Sigmoid colon (tissue), 4 donors: Measurements from ENCODE around the gene NDOR1.

Experiments
- CTCF ChIP-seq, 4 experiments: fragments of 450-650 bp in 3 of 4; fragments of 200-600 bp in 1 of 4; IDR thresholded peaks; one replicate each; pipeline ENCODE4 v1.5.1; 2016 to 2019; ENCODE audit warnings: antibody characterized with exemption in 4 of 4, mild to moderate bottlenecking in 3 of 4, moderate library complexity in 2 of 4
- POLR2A ChIP-seq, 2 donors: fragments of 450-650 bp; IDR thresholded peaks; one replicate each; pipeline ENCODE4 v1.6.1; 2016; ENCODE audit warnings: antibody characterized with exemption in 2 of 2, mild to moderate bottlenecking in 2 of 2, moderate library complexity in 2 of 2
- POLR2AphosphoS5 ChIP-seq, 4 donors: sonication (generic); formaldehyde crosslinking; IDR thresholded peaks; one replicate each; pipeline ENCODE4 v1.6.1; 2017; ENCODE audit warnings: antibody characterized with exemption in 4 of 4

- TF ChIP-seq CTCF (IDR thresholded peaks at IDR 0.05) (no peak), POLR2A (IDR thresholded peaks at IDR 0.05) (no peak), POLR2AphosphoS5 (IDR thresholded peaks at IDR 0.05) (no peak)
Observed at GRCh38 chr9:137171149-137171900, 34.2 kb upstream of the NDOR1 start.
